IPS DF 19.7 (cell line): Measurements from ENCODE around the gene SLC34A1.
"Not testable (repeated sequence)": the region's sequence is repeated elsewhere in the genome, so short reads cannot be mapped to it uniquely, and the experiment has no call there.

Experiments used
- DNase-seq: peaks from one replicate; pipeline ENCODE4 v3.0.0-alpha.2; 2013; ENCODE audit warnings: low read depth, low spot score

Gene SLC34A1

DNA sequence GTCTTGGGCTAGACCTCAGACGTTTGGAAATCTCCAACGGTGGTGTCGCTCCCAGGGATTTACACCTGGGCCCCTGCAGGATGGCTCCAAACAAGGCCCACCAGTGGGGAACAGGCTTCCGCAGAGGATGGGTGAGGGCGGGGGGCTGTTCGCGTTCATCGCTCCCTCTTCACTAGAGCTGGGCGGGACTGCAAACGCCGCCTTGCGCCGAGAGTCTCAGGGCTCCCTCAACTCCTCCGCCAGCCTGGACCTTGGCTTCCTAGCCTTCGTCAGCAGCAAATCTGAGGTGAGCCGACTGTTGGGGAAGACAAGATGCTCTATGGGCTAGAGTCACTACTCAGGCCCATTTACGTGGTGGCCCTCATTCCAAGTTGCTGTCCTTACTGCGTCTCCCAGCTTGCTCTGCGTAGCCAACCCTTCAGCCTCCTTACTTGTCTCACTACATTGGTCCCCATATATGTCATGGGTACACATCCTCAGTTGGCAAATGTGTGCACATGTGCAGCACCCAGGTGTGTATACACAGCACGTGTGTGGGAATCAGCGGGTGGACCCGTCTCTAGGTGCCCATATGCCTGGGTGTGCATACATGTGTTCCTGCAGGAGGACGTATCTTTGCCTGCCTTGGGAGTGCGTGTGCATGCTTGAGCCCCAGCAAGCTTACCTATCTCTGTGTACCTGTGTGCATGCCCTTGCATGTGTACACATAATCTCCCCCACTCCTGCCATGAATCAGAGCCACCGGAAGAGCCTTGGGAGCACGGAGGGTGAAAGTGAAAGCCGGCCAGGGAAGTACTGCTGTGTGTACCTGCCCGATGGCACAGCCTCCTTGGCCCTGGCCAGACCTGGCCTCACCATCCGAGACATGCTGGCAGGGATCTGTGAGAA, 16.0 kb upstream of the SLC34A1 start:
- no peak for DNase-seq

DNA sequence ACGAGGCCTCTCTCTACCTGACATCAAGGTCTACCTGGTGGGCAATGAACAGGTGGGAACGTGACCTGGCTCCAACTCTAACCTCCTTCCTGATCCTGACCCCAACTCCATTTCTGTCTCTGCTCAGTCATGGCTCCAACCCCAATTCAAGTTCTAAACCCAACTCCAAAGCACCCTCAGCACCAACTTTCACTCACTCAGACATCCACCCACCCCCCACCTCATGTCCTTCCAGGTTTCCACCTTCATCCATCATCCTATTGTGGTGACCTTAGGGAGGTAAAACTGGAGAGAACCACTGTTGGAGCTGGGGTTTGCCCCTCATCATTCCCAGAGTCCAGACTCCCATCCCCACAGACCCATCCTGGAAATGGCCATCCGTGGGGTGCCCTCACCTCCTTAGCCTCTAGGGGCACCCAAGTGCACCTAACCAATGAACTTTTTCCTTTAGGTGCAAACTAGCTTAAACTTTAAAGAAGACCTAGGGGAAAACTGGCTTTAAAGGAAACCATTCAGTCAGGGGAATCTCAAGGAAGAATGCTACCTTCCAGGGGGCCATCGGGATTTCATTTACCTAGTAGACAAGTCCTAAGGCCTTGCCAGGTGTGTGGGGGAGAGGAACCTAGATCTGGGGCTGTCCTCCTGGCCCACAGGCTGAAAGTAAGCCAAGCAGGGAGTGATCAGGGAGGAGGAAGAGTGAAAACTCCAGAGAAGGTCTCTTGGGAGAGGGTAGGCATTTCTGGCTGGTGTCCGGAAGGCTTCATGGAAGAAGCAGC, 15.2 kb upstream of the SLC34A1 start:
- DNase-seq, result no peak

DNA sequence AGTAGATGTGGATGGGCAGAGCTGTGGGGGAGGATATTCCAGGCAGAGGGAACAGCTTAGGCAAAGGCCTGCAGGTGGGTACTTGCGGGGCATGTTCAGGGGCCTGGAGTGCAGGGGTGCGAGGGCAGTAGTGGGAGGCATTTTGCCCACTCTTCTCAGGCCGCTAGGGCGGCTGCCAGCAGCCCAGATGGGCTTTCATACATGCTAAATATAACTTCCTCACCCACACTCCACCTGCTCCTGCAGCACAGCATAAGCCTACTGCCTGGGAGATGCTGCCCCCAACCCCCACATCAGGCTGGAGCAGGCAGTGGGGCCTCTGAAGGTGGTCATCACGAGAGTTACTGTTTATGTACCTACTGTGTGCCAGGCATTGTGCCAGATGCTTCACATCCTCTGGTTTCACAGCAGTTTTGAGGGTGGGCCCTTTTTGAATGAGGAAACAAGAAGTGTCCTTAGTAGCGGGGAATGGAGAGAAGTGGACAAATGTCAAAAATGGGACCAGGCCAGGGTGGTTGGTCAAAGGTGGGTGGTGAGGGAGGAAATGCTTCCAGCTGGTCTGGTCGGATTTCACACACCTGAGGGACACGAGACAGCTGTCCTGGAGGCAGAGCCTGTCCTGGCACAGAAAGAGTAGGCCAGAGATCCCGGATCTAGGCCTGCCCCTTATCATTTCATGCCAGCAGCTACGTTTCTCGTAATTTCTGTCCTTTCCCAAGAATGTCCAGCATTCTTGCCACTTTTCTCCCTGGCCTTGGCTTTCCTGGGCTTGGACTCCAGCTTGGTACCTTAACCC, 14.4 kb upstream of the SLC34A1 start:
- DNase-seq, result no peak

DNA sequence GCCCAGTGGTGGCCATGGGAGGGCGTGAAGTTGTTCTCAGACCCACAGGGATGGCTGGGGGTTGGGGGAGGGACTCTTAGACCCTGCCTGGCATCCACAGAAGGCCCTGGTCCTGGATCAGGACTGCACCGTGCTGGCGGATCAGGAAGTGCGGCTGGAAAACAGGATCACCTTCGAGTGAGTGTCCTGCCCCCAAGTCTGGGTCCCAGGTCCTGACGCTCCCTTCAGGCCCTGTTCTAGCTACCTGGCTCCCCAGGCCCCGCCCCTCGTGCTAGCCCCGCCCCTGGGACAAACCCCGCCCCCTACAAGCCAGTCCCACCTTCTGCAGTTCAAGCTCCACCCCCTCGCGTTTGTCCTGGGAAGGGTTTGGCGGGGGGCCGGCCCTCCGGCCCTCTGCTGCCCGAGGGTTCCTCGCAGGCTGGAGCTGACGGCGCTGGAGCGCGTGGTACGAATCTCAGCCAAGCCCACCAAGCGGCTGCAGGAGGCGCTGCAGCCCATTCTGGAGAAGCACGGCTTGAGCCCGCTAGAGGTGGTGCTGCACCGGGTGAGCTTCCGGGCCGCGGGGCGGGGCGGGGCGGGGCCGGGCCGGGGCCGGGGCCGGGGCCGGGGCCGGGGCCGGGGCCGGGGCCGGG, 13.6 kb upstream of the SLC34A1 start:
- DNase-seq, result peak; percentile 93

DNA sequence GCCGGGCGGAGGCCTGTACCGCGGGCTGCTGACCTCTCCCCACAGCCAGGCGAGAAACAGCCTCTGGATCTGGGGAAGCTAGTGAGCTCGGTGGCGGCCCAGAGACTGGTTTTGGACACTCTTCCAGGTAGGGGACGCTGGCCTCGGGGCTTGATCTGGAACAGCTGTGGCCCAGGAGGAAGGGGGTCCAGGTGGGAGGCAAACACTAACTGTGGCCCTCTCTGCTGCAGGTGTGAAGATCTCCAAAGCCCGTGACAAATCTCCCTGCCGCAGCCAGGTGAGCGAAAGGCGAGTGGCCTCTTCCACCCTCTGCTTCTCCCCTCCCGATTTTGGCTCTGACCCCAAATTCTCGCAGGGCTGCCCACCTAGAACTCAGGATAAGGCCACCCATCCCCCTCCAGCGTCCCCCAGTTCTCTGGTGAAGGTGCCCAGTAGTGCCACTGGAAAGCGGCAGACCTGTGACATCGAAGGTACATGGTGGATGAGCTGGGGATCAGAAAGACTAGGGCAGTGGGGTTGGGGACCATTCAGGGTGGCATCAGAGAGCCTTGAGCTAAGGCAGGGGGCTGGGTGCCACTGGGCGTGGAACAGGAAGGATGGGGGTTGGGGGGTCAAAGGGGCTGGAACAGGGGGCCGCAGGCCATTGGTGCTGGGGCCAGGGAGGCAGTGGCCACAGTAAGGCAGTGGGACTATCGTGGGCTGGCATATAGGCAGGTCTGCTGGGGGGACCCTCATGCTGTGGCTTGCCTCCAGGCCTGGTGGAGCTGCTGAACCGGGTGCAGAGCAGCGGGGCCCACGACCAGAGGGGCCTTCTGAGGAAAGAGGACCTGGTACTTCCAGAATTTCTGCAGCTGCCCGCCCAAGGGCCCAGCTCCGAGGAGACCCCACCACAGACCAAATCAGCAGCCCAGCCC, 12.9 kb upstream of the SLC34A1 start:
- no peak for DNase-seq

DNA sequence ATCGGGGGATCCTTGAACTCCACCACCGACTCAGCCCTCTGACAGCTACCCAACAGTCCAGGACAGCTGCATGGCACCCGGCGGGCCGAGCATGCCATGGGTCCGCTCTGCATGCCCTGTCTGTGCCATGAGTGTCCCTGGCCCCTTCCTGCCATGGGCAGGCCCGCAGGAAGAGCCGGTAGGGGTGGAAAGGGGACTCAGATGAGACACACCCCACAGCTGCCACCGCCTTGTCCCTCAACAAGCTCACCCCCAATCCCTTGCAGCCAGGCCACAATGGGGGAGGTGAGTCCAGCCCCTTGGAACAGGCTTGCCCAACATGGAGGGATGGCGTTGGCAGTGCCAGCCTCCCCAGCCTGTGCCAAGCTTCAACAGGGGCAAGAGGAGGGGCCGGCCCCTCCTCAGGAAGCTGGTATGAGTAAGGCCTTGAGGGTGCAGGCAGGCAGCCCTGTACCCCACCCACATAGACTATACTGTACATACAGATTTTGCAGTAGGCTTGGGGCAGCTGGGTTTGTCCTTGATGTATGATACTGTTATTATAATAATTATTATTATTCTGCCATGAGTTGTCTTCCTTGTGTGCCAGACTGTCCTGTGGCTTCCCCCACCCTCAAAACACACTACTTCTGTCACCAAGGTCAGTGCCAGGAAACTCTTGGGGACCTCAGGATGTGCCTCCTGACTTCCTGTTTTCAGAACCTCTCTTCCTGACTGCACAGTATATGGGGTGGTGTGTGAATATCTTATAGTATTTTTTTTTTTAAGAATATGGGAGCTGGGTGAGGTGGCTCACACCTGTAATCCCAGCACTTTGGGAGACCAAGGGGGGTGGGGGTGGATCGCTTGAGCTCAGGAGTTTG, 12.0 kb upstream of the SLC34A1 start:
- no peak for DNase-seq

DNA sequence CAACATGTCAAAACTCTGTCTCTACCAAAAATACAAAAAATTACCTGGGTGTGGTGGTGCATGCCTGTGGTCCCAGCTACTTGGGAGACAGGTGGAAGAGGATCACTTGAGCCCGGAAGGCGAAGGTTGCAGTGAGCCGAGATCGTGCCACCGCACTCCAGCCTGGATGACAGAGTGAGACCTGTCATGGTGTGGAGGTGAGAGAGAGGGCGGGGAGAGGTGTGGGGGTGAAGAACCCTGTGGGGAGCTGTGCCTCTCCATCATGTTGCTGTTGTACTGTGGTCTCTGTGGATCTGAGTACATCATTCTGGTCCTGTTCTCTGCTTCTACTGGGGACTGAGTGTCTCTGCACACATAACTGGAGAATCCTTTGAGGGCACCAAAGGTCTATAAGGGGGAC, 11.3 kb upstream of the SLC34A1 start:
- DNase-seq, result no peak

DNA sequence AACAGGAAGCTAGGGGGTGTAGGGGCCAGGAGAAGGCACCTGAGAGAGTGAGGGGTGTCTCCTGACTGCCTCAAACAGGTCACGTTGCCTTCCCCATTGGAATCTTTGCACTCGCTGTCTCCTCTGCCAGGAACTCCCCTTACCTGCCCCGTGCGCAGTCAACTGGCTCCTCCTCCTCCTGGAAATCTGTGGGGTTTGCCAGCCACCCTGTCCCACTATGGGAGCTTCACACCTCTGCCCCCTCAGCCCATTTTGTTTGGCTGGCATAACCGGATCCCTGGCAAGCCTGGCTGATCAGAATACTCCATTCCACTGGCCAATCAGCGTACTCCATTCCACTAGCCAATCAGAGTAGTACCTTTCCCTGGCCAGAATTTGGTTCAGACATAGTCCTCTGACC, 10.4 kb upstream of the SLC34A1 start:
- DNase-seq, result no peak

DNA sequence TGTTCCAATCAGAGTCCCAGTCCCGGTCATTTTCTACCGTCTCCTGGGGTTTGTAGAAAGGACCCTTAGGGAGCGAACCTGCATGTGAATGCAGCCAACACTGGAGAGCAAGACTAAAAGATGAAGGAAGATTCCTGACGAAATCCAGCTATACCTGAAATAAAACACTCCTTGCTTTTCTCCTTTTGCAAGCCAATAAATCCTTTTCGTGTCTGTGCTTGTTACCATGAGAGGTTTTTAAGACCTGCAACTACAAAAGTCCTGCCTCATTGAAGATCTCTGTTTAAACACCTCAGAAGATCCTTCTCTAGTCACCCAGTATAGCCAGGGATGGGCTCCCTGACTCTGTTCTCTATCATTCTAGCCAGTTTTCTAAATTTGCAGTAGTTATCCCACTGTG, 10.0 kb upstream of the SLC34A1 start:
- no peak for DNase-seq

DNA sequence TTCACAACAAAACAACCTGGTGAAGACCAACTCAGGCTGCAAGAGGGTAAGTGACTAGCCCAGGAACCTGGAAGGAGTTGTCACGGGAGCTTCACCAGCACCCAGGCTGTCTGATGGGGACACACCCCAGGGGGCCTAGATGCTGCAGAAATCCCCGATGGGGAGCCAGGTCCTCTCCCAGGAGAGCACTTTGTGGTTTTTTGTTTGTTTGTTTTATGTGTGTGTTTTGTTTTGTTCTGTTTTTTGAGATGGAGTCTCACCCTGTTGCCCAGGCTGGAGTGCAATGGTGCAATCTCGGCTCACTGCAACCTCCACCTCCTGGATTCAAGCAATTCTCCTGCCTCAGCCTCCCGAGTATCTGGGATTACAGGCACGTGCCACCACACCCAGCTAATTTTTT, 8.7 kb upstream of the SLC34A1 start:
- not testable (repeated sequence) for DNase-seq

DNA sequence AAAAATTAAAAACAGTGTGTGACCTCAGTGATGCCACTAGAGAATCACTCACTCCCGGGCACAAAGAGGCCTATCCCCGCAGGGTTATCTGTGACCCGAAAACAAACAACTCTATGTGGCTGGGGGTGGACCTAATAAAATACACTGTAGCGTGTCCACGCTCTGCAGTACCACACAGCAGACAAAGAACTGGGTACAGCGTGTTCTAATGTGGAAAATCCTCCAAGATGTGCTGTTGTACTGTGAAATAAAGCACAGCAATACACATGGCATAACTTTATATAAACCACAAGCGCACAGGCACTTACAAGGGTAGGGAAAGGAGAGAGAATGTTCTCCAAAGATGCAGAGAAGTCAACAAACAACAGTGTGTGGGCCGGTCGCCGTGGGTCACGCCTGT, 8.1 kb upstream of the SLC34A1 start:
- no peak for DNase-seq

DNA sequence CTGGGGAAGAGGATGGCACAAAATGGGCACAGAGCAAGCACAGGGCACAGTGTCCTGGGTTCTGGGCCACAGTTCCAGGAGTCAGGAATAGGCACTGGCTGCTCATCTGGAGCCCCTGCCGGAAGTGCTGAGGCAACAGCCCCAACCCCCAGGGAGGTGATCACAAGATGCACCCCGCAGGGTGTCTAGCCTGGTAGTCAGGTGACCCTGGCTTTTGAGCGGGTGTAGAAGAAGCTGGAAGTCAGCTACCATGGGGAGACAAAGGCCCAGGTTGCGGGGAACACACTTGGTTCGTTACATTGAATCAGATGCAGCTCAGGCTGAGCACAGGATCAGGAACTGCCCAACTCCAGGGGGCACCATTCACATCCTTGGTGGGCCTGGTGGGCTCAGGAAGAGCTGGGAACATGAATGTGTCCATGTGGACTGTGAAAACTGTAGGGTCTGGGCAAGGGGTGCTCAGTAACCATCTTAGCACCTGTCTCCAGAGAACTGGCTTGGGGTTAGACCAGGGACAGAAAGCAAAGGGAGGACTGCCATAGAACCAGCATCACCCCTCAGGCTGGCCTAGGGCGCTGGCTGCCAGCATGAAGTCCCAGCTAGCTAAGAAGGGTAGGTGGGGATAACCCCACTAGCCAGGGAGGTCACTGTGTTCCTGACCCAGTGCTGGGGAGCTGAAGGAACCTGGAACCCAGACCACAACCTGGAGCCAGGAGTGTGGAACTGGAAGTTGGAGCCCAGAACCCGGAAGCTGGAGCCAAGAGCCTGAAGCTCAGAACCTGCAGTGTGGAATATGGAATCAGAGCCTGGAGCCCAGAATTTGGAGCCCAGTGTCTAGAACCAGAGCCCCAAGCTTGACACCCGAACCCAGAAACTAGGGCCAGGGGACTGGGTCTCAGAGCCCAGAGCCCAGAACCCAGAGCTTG, 6.1 kb upstream of the SLC34A1 start:
- DNase-seq, result no peak

DNA sequence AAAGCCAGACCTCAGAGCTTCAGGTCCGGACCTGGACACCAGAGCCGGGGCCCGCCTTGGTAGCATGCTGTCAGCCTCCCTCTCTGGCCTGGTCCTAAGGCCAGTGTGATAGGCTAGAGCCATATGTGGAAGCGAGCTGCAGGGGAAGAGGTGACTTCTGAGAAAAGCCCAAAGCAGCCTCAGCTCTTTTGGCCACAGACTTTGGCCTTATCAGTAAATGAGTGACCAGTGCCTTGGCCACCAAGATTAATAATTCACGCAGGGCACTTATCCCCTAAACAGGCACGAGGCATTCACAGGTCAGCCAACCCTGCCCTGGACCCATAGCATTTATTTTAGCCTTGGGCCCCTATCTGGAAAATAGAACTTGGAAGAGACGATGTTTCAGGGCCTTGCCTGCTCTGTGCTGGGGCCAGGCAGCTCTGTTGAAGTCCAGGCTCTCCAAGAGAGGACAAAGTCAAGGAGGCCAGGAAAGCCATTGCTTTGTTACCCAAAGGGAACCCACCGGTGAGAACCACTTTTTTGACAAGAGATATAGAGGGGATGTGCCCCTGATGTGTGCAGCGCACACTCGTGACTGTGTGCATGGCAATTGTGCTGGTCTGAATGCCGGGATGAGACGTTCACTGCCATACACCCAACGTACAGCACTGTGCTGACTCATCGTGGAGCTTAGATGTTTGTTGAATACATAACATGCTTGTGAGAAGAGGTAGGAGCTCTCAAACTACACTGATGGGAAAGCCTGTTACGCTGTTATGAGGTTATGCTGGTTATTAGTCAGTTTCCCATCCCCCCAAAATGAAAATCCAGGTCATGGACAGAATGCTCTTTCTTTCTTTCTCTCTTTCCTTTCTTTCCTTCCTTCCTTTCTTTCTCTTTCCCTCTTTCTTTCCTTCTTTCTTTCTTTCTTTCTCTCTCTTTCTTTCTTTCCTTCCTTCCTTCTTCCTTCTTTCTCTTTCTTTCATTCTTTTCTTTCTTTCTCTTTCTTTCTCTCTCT, 5.0 kb upstream of the SLC34A1 start:
- no peak for DNase-seq

DNA sequence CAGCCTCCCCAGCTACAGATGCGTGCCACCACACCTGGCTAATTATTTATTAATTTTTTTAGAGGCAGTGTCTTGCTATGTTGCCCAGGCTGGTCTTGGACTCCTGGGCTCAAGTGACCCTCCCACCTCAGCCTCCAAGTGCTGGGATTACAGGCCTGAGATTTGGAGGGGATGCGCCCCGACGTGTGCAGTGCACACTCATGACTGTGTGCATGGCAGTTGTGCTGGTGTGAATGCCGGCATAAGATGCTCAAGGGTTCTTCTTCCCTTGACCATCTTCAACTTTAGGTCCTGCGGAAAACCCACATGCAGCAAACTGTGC, 3.5 kb upstream of the SLC34A1 start:
- no peak for DNase-seq

DNA sequence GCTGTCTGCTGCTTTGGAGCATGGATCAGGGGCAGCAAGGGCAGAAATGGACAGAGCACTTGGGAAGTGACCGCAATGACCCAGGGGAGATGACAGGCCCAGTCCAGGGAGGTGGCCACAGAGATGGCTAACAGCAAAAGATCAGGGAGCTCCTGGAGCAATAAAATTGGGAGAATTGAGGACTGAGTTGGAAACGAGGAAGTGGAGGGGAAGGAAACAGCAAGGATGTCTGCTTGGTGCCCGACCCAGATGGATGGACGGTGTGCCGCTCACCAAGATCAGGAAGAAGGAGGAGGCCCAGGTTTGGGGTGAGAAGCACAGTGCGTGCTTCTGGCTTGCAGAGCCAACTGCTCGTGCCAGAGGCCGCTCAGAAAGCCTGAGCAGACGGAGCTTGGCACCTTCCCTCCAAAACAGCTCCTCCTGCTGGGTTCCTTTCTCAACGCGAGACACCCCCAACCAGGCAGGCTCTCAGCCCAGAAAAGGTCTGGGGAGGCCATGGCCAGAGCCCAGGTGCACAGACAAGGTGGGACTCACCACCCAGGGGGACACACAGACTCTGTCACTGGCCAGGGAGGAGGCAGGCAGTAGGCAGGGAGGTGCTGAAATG, 1.7 kb upstream of the SLC34A1 start:
- DNase-seq, result no peak

DNA sequence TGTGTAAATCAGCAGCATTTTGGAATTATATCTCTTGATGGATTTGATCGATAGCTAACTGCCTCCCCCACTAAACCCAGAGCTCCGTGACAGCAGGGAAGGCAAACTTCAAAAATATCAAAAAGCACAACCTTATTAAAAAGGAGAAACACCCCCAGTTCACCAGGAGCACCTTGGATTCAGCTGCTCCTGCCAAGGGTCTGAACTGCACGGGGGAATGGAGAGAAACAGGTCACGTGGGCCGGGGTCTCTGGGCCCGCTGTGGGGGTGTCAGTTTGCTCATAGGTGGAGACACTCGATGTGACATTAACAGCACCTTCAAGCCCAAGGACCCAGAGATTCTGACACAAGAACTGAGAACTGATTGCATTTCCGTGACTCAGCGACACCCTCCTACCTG, 1.1 kb upstream of the SLC34A1 start:
- no peak for DNase-seq

DNA sequence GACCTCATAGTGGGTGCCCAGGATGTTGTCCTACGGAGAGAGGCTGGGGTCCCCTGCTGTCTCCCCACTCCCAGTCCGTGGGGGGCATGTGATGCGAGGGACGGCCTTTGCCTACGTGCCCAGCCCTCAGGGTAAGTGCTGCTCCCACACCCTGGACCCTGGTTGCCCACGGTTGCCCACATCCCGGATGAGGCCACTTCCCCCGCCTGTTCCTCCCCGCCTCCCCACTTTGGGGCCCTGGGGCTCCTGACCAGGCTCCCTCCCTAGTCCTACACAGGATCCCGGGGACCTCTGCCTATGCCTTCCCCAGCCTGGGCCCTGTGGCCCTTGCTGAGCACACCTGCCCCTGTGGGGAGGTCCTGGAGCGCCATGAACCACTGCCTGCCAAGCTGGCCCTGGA, 1.5 kb downstream of the SLC34A1 start:
- DNase-seq, result no peak
